ENCODE results near the gene SLIT3.
A peak's percentile ranks its signal among the peaks of the same experiment; 100 is the strongest.

SLIT3 gene

GRCh38 chr5:168987543-168988300 lies 313.2 kb downstream of the SLIT3 start:
- DNase-seq: peak; percentile 60 to 62

DNA sequence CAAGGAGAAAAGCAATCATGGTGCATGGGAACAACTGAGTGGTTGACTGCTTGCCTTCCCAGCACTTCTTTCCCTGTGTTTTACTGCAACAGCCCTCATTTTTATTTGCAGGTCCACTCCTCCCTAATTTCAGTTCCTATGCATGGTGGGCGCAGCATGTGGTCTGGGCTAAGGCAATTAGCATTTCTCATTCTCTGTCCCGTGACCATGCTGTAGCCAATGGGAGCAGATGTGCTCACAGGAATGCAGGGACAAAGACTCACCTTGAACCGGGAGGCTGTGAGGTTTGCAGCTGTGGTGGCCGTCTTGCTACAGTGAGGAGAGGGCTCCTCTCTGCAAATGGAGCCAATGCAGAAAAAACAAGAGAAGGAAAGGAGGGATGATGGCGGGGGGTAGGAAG lies 315.5 kb downstream of the SLIT3 start:
- no peak for DNase-seq

GRCh38 chr5:168984135-168984675 lies 316.7 kb downstream of the SLIT3 start:
- DNase-seq: no peak

- no peak for DNase-seq
Observed at GRCh38 chr5:168979135-168979534, 321.8 kb downstream of the SLIT3 start.

DNA sequence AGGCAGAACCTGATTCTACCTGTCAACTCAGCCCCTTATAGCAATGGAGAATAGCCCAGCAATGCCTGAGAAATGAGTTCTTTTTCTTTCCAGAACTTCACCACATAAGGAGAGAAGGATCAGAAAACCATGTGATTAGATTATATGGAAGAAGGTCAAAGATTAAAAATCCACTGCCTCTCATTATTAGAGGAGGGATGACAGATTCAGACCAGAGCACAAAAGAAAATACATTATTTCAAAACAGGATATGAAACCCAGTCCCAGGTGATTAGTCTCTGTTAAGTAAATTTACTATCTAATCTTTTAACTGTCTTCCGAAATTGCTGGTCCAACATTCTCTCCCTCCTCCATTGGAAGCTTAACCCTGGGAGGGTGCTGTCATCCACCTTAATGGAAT lies 322.4 kb downstream of the SLIT3 start:
- DNase-seq: no peak

GRCh38 chr5:168978015-168978414 lies 322.9 kb downstream of the SLIT3 start:
- DNase-seq: no peak

DNA sequence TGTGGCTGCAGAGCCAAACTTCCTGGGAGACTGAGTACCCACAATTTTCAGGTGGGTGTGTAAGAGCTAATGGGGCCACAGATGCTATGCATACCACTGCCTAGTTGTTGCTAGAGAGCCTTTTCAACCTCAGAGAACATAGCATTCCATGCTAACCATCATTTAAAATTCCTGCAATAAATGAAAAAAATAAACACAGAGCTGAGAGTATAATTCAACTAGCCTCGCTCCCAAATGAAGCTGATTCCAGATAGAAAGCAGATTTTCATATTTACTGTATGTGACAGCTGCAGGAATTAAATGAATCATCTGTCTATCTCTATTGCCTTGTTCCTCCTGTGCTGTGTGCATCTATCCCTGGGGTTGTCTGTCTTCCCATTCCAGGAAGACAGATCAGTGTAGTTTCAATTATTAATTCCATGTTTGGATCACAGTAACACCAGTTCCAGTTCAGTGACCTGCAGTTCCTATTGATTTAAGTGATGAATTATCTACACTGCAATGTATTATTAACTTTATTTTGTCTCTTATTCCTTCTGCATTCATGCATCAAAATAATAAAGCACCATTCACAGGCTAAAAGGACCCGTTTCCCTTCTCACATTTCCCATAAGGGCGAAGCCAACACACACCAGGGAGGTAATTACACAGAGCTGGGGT lies 324.5 kb downstream of the SLIT3 start:
- no peak for DNase-seq

DNA sequence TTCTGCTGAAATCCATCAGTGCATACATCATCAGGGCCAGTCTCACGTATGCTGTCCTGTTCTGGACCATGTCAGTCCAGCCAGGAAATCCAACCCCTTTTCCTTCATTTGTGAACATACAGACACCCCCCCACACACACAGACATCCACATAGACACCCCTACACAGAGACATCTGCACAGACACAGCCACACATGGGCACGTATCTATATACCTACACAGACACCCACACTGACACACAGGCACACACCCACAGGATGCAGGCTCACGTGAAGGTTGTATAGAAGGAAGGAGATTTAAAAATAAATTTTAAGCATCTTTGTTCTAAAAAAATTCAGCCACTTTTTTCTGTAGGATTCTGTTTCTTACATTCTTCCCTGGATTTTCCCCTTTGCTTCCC lies 325.6 kb downstream of the SLIT3 start:
- DNase-seq: no peak

GRCh38 chr5:168974082-168974481 lies 326.9 kb downstream of the SLIT3 start:
- no peak for DNase-seq

DNA sequence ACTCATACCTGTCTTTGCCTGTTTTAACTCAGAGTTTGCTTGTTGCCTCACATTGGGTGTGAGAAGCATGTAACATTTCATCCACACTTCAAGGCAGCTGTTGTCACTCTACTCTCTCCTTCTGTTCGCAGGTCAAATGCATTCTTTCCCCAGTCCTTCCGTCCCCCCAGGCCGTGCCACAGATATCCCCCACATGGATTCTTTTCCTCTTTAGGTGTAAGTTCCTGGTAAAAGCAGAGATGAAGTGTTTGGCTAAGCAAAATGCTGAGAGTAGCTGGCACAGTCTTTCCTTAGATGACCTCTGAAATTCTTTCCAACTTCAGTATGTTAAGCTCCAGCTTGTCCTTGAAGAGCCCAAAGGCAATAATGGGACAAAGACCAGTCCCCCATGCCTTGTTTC lies 328.2 kb downstream of the SLIT3 start:
- DNase-seq: no peak

- DNase-seq: no peak
Observed at GRCh38 chr5:168971100-168971499, 329.8 kb downstream of the SLIT3 start.

- DNase-seq: no peak
Observed at GRCh38 chr5:168969326-168969886, 331.5 kb downstream of the SLIT3 start.

DNA sequence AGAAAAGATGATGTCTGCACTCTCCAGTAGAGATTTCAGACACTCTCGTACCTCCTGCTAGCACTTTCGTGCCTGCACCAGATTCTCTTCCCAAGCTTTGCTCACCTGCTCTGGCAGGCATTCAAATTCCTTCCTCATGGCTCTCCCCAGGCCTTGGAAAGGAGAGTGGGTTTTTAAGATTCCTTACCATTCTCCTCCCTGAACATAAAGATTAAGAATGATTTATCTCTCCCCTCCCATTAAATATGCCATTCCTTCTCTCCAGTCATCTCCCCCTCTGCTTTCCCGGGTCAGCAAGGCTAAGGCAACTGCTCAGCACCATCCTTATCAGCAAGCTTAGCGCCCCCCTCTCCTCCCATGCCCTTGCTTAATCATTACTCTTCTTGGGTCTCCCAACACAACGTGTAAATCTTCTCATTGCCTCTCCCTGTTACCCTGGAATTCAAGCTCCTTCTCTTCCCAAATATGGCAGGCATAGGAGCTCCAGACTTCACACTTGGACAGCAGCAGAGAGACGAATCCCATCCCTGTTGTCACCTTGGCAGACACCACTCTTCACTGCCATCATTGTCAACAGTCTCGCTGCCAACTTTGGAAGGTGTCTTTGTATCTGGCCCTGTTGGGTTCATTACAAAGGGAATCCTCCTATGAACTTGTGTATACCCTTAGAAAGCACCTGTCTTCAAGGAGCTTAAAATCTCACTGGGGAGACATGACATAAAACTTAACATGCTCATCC lies 332.9 kb downstream of the SLIT3 start:
- no peak for DNase-seq

DNA sequence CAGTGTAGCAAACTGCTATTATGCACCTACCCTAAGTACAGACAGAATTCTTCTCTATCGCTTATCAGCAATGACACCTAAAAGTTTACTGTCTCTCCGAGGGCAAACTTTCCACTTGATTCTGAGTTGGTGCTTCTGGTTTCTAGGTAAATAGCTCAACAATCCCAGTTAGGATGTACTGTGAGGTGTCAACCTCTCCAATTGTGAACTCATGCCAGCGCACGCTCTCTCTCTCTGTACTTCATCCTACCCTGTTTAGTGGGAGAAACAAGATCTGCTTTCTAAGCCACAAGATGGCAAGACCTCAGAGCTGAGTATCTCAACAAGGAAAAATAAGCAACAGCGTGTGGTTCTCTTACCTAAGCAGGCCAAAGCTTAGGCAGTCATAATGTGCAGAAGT lies 335.3 kb downstream of the SLIT3 start:
- DNase-seq: no peak

GRCh38 chr5:168964182-168964581 lies 336.8 kb downstream of the SLIT3 start:
- no peak for DNase-seq

- no peak for DNase-seq
Observed at GRCh38 chr5:168962306-168962705, 338.6 kb downstream of the SLIT3 start.

DNA sequence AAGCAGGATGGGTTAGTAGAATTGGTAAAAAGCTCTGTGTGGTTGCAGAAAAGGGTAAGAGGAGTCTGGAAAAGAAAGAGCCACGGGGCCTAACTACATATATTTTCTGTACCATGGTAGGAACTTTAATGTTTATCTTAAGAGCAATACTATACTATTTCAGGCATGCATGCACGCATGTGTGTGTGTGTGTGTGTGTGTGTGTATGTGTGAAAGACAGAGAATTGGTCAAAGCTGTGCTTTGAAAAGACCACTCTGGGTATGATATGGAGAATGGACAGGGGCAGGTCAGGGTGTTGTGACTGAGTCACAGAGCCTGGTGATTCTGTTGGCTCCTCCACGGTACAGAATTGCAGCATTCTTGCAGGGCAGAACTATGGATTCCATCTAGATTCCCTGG lies 339.3 kb downstream of the SLIT3 start:
- DNase-seq: no peak

GRCh38 chr5:168960497-168960896 lies 340.4 kb downstream of the SLIT3 start:
- DNase-seq: no peak

- DNase-seq: no peak
Observed at GRCh38 chr5:168953351-168953750, 347.6 kb downstream of the SLIT3 start.

- DNase-seq: no peak
Observed at GRCh38 chr5:168952196-168952595, 348.7 kb downstream of the SLIT3 start.

GRCh38 chr5:168951769-168952168 lies 349.2 kb downstream of the SLIT3 start:
- no peak for DNase-seq

DNA sequence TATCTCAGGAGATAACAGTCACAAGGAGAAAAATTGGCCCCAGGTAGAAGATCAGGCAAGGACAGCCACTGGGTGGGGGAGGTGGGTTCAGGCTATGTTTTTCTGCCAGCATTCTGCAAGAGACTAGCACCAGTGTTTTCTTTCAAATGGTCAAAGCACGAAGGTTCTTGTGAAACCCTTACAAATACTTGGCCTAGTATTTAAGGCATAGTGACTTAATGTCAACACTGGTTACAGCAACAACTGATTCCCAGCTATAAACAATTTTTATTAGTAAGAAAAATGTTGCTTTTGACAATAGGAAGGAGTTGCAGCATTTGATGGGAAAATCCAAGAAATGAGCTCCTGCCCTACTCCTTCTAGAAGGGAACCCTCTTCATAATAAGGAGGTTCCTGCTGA lies 349.6 kb downstream of the SLIT3 start:
- DNase-seq: no peak
